RWPE1 (cell line): ENCODE data around the gene GPSM1.
A peak's percentile ranks its signal among the peaks of the same experiment; 100 is the strongest.

ENCODE experiments used
- CTCF ChIA-PET: fragments of 350-600 bp; sonication (Branson Sonifier 250); formaldehyde crosslinking; extraction: SDS; loops from one replicate; lab custom pipeline; 2021; lab: Yijun Ruan, JAX
- POLR2A ChIA-PET: fragments of 400-600 bp; formaldehyde crosslinking; extraction: SDS; loops from one replicate; lab custom pipeline; 2020; ENCODE audit warnings: antibody characterized with exemption; ENCODE audit not compliant: low non-redundant PET; lab: Yijun Ruan, JAX
- DNase-seq: peaks from one replicate; pipeline ENCODE4 v3.0.0; 2012; ENCODE audit warnings: low spot score
- H3K27ac ChIP-seq: fragments of 450-650 bp; 2 replicates; pipeline ENCODE4 v1.5.1; 2017
- TF ChIP-seq, protein P1 (sequence below): fragments of 450-650 bp; conservative IDR thresholded peaks from 2 replicates; pipeline ENCODE4 v1.5.1; 2017; ENCODE audit warnings: low read depth, mild to moderate bottlenecking

Gene GPSM1

GRCh38 chr9:136280535-136281315, 46.6 kb upstream of the GPSM1 start:
- DNase-seq: no peak
- no peak overlapping the region for H3K27ac ChIP-seq
- TF ChIP-seq, protein P1, sequence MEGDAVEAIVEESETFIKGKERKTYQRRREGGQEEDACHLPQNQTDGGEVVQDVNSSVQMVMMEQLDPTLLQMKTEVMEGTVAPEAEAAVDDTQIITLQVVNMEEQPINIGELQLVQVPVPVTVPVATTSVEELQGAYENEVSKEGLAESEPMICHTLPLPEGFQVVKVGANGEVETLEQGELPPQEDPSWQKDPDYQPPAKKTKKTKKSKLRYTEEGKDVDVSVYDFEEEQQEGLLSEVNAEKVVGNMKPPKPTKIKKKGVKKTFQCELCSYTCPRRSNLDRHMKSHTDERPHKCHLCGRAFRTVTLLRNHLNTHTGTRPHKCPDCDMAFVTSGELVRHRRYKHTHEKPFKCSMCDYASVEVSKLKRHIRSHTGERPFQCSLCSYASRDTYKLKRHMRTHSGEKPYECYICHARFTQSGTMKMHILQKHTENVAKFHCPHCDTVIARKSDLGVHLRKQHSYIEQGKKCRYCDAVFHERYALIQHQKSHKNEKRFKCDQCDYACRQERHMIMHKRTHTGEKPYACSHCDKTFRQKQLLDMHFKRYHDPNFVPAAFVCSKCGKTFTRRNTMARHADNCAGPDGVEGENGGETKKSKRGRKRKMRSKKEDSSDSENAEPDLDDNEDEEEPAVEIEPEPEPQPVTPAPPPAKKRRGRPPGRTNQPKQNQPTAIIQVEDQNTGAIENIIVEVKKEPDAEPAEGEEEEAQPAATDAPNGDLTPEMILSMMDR: no peak
- ChIA-PET CTCF (interaction anchor here (0.9 kb wide), 1 partner anchor 110 kb away, joined by 7 read pairs; no protein-coding TSS in a partner anchor), POLR2A (interaction anchor here (0.6 kb wide), 1 partner anchor 17 kb away, joined by 3 read pairs; no protein-coding TSS in a partner anchor)

DNA sequence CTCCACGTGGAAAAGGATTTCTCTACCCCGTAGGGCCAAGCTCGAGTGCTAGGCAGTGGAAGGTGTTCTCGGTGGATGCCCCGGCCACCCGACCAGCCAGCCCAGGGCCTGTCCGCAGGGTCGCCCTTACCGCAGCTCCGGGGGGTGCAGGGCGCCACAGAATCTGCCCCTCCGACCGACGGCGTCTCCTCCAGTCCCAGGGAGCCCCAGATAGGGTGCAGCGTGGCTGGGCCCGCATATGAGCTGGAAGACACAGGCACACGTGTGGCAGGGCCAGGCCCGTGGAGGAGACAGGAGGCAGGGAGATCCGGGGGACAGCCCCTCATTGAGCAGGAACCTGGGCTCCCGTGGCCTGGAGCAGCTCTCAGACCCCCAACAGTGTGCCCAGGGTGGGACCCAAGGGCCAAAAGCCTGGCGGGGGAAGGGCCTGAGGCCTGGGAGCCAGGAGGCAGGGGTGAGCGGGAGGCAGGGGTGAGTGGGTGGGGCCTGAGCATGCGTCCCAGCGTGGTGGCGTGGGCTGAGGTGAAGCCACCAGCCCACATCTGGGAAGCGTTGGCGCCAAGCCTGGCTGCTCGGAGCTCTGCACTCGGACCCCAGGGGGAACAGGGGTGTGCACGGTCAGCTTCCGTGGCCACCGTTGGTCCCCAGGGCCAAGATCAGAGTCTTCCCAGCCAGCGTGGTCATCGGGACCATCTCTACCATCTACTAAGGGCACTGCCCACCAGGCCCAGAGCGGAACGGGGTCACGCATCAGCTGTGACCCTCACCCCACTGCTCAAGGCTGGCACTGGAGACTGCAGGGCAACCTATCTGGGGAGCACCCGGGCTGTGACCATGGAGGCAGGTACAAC, 45.7 kb upstream of the GPSM1 start:
- ChIA-PET POLR2A (interaction anchor here (0.6 kb wide), 1 partner anchor 18 kb away, joined by 3 read pairs; no protein-coding TSS in a partner anchor), CTCF (interaction anchor here (0.5 to 2.8 kb wide), 6 partner anchors 15 to 678 kb away, joined by 3 to 13 read pairs (median 4); no protein-coding TSS in a partner anchor)
- H3K27ac ChIP-seq: no peak overlapping the region
- no peak for DNase-seq
- TF ChIP-seq, protein P1: no peak

GRCh38 chr9:136282272-136282861, 45.0 kb upstream of the GPSM1 start:
- CTCF ChIA-PET: interaction anchor here (0.6 to 2.8 kb wide), 9 partner anchors 20 to 679 kb away, joined by 3 to 13 read pairs (median 4); no protein-coding TSS in a partner anchor
- POLR2A ChIA-PET: no interaction called here
- H3K27ac ChIP-seq: no peak overlapping the region
- no peak for DNase-seq
- TF ChIP-seq, protein P1: no peak

DNA sequence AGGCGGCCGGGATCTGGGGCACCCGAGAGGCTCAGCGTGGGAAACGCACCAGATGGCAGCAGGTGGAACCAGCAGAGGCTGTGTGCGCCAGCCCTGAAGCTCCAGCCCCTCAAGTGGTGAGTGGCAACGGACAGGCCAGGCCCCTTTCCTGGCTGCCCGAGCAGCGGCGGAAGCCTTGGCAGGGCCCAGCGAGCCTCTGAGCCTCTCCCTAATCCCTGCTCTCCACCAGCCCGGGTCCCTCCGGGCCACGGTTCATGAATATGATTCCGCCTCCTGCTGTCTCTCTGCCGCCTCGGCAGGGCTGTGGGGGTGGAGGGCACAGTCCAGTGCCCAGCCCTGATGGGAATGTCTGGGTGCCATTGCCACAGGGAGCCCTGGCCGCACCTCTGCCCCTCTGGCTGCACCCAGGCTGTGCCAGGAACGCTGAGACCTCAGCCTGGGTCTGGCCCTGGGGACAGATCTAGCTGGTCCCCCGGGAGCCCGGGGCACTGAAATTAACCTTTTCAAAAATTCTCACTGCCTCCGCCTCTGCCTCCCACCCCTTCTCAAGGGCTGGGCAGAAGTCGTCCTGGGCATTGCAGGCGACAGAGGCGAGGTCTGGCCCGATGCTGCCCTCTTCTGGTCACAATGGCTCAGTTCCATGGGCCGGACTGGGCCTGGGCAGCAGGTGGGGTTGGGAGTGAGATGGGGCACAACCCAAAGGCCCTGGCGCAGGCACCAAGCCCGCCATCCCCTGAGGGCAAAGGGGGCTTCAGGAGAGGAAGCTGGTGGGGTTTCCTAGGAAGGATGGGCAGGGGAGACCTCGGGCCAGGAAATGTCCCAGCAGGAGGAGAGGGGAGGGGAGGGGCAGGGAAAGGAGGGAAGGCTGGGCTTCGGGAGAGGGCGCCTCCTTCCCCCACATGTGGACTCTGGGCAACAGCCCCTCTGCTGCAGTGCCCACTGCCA, 43.8 kb upstream of the GPSM1 start:
- TF ChIP-seq, protein P1: peak; percentile 99
- ChIA-PET POLR2A (interaction anchor here (0.6 kb wide), 1 partner anchor 60 kb away, joined by 3 read pairs; no protein-coding TSS in a partner anchor), CTCF (interaction anchor here (0.5 to 2.8 kb wide), 39 partner anchors 8 to 836 kb away, joined by 3 to 13 read pairs (median 4); no protein-coding TSS in a partner anchor)
- H3K27ac ChIP-seq: no peak overlapping the region
- DNase-seq: peak; percentile 87

DNA sequence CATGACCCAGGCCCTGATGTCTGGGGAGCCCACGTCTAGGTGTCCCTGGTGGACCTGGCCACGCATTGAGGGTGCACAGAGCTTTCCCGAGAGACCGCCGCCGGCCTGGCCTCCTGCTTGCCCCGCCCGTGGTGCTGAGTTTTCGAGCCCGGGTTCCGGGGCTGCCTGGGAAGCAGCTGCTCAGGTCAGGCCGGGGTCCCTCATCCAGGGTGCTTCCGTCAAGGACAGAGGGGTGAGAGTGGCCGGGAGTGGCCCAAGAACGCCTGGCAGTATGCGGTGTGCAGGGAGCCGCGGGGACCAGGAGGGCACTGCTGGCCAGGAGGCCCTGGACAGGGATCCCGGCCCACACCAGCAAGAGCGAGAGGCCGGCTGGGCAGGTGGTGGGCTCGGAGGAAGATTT, 43.0 kb upstream of the GPSM1 start:
- no peak for DNase-seq
- H3K27ac ChIP-seq: no peak overlapping the region
- CTCF ChIA-PET: interaction anchor here (0.6 to 2.8 kb wide), 26 partner anchors 9 to 443 kb away, joined by 3 to 13 read pairs (median 4); no protein-coding TSS in a partner anchor
- POLR2A ChIA-PET: interaction anchor here (0.6 kb wide), 1 partner anchor 61 kb away, joined by 3 read pairs; no protein-coding TSS in a partner anchor
- TF ChIP-seq, protein P1: no peak
